H1 (cell line): ENCODE results near the gene CTNNA3. TPM values are rescaled to one million over a fixed set of nuclear protein-coding genes. Genes with fewer than 3 reads are reported as not detected.

ENCODE experiments used
- CHD7 ChIP-seq: fragments of 300-600 bp; sonication (generic); IDR thresholded peaks from 2 replicates; pipeline ENCODE4 v1.7.1; 2012; ENCODE audit warnings: low read length, moderate library complexity, mild to moderate bottlenecking, inconsistent platforms; ENCODE audit not compliant: insufficient replicate concordance
- GTF2F1 ChIP-seq: IDR thresholded peaks from 2 replicates; pipeline ENCODE4 v1.6.1; 2012; ENCODE audit warnings: low read depth, low read length, improper control_type of control experiment, borderline replicate concordance
- RBBP5 ChIP-seq: IDR thresholded peaks from 2 replicates; pipeline ENCODE4 v1.7.1; 2012; ENCODE audit warnings: low read depth, mild to moderate bottlenecking, inconsistent platforms, low read length, moderate library complexity, borderline replicate concordance
- polyA plus RNA-seq, 7 experiments: library from polyadenylated mRNA; depleted of rRNA in 3 of 7; stranded (reverse) in 5 of 7; unstranded in 2 of 7; fragments of >200 nt in 5 of 7; fragments of 200-250 nt in 2 of 7; gene quantifications; 1 replicate in 5 of 7; 2 replicates in 1 of 7; 4 replicates in 1 of 7; pipeline versions ENCODE4 v1.2.1 to v1.2.3, GENCODE V29; 2011 to 2013; ENCODE audit warnings: missing spikeins in 2 of 7, mixed read lengths in 2 of 7
- total RNA-seq: library from RNA; stranded (reverse); fragmentation: NEBNext Ultra II Directional; extraction: Animal tissue kit (Norgen Biotek cat#: 25700); gene quantifications from 2 replicates; pipeline ENCODE4 v1.2.1, GENCODE V29; 2021

Gene CTNNA3
- total and polyA plus RNA-seq, 2 of the 8 experiments (the other 6 are each of a cell fraction or from before 2014, with no cell fraction given) = 1.3 to 1.5 TPM

- TF ChIP-seq CHD7 = no peak
- TF ChIP-seq GTF2F1 = no peak
- no peak for TF ChIP-seq RBBP5
Observed at GRCh38 chr10:67022099-67022498, 673.9 kb downstream of the CTNNA3 start (continued).
